HepG2 (cell line): ENCODE results near the gene ADGRG6. TPM values are rescaled to one million over a fixed set of nuclear protein-coding genes. Genes with fewer than 3 reads are reported as not detected.

Source experiments
- ARID2 ChIP-seq: sonication (generic); formaldehyde crosslinking; IDR thresholded peaks from 2 replicates; pipeline ENCODE4 v1.8.1; 2022; ENCODE audit warnings: mild to moderate bottlenecking, missing genetic modification reagents, borderline replicate concordance
- CENPT ChIP-seq: sonication (generic); formaldehyde crosslinking; IDR thresholded peaks from 2 replicates; pipeline ENCODE4 v1.8.0; 2022; ENCODE audit warnings: low read depth, mild to moderate bottlenecking, moderate library complexity, missing genetic modification reagents
- E2F1 ChIP-seq: sonication (generic); formaldehyde crosslinking; IDR thresholded peaks from 2 replicates; pipeline ENCODE4 v1.5.0; 2020; ENCODE audit warnings: missing genetic modification reagents
- ERF ChIP-seq: IDR thresholded peaks from 2 replicates; pipeline ENCODE4 v1.6.1; 2018; ENCODE audit warnings: missing biosample characterization, missing genetic modification reagents
- HOXA7 ChIP-seq: sonication (generic); formaldehyde crosslinking; IDR thresholded peaks from 2 replicates; pipeline ENCODE4 v1.8.1; 2022; ENCODE audit warnings: mild to moderate bottlenecking, missing genetic modification reagents, moderate library complexity
- JUN ChIP-seq: sonication (generic); formaldehyde crosslinking; IDR thresholded peaks from 2 replicates; pipeline ENCODE4 v1.4.0; 2020; ENCODE audit warnings: mild to moderate bottlenecking, missing genetic modification reagents
- MEF2D ChIP-seq: sonication (generic); formaldehyde crosslinking; IDR thresholded peaks from 2 replicates; pipeline ENCODE4 v1.5.1; 2020; ENCODE audit warnings: mild to moderate bottlenecking, missing genetic modification reagents
- MEIS2 ChIP-seq: sonication (generic); formaldehyde crosslinking; IDR thresholded peaks from 2 replicates; pipeline ENCODE4 v1.9.0; 2021; ENCODE audit warnings: mild to moderate bottlenecking, missing genetic modification reagents
- NPAS2 ChIP-seq: sonication (generic); formaldehyde crosslinking; IDR thresholded peaks from 2 replicates; pipeline ENCODE4 v1.8.0; 2022; ENCODE audit warnings: mild to moderate bottlenecking, missing genetic modification reagents, borderline replicate concordance
- NRL ChIP-seq: sonication (generic); formaldehyde crosslinking; IDR thresholded peaks from 2 replicates; pipeline ENCODE4 v1.5.0; 2020; ENCODE audit warnings: missing genetic modification reagents, mild to moderate bottlenecking, moderate library complexity, borderline replicate concordance
- POLR2AphosphoS2 ChIP-seq: IDR thresholded peaks from 2 replicates; pipeline ENCODE4 v1.6.1; 2011; ENCODE audit warnings: low read depth, low read length, improper control_type of control experiment
- ZNF20 ChIP-seq: sonication (generic); formaldehyde crosslinking; IDR thresholded peaks from 2 replicates; pipeline ENCODE4 v1.4.0; 2020; ENCODE audit warnings: mild to moderate bottlenecking, moderate library complexity, missing genetic modification reagents
- ZNF234 ChIP-seq: sonication (generic); formaldehyde crosslinking; conservative IDR thresholded peaks from 2 replicates; pipeline ENCODE4 v1.5.1; 2020; ENCODE audit warnings: mild to moderate bottlenecking, missing genetic modification reagents
- ZNF552 ChIP-seq: sonication (generic); formaldehyde crosslinking; IDR thresholded peaks from 2 replicates; pipeline ENCODE4 v1.9.0; 2022; ENCODE audit warnings: missing genetic modification reagents, mild to moderate bottlenecking, borderline replicate concordance
- ZNF773 ChIP-seq: sonication (generic); formaldehyde crosslinking; IDR thresholded peaks from 2 replicates; pipeline ENCODE4 v1.4.0; 2020; ENCODE audit warnings: missing genetic modification reagents, borderline replicate concordance
- ZSCAN20 ChIP-seq: sonication (generic); formaldehyde crosslinking; IDR thresholded peaks from 2 replicates; pipeline ENCODE4 v1.4.0; 2020; ENCODE audit warnings: missing genetic modification reagents, mild to moderate bottlenecking, borderline replicate concordance
- ZSCAN30 ChIP-seq: sonication (generic); formaldehyde crosslinking; IDR thresholded peaks from 2 replicates; pipeline ENCODE4 v1.5.0; 2020; ENCODE audit warnings: mild to moderate bottlenecking, missing genetic modification reagents
- polyA plus RNA-seq, 8 experiments: library from polyadenylated mRNA; depleted of rRNA in 3 of 8; stranded (reverse) in 7 of 8; unstranded in 1 of 8; fragments of >200 nt; fragmentation: Illumina TruSeq in 4 of 8; extraction: Trizol in 4 of 8; gene quantifications; 2 replicates each; pipeline versions ENCODE4 v1.2.1 to v1.2.3, GENCODE V29; 2011 to 2016; ENCODE audit warnings: low read depth in 4 of 8, missing spikeins in 1 of 8, mixed read lengths in 1 of 8; ENCODE audit not compliant: insufficient read depth in 1 of 8
- total RNA-seq, 5 experiments: library from RNA; depleted of rRNA; stranded (reverse); fragments of >200 nt; fragmentation: Illumina TruSeq; extraction: Trizol; gene quantifications; 2 replicates each; pipeline ENCODE4 v1.2.3, GENCODE V29; 2016; ENCODE audit warnings: low read depth in 1 of 5
- TF ChIP-seq, protein P1 (sequence below): sonication (generic); formaldehyde crosslinking; IDR thresholded peaks from 2 replicates; pipeline ENCODE4 v1.4.0; 2020; ENCODE audit warnings: low read depth, missing genetic modification reagents
- TF ChIP-seq, protein P2 (sequence below): sonication (generic); formaldehyde crosslinking; IDR thresholded peaks from 2 replicates; pipeline ENCODE4 v1.8.0; 2022; ENCODE audit warnings: missing genetic modification reagents, mild to moderate bottlenecking, moderate library complexity, borderline replicate concordance
- TF ChIP-seq, protein P3 (sequence below): sonication (generic); formaldehyde crosslinking; IDR thresholded peaks from 2 replicates; pipeline ENCODE4 v1.5.0; 2020; ENCODE audit warnings: missing genetic modification reagents
- TF ChIP-seq, protein P4 (sequence below): sonication (generic); formaldehyde crosslinking; IDR thresholded peaks from 2 replicates; pipeline ENCODE4 v1.5.1; 2020; ENCODE audit warnings: missing genetic modification reagents, mild to moderate bottlenecking, borderline replicate concordance

Gene ADGRG6
- total and polyA plus RNA-seq, 2 of the 13 experiments (the other 11 are each of a cell fraction or from before 2014, with no cell fraction given) = 129 to 249 TPM

- TF ChIP-seq E2F1 (CRISPR knock-in tag) (no peak), JUN (CRISPR knock-in tag) (no peak; the same call in 1 of the 2 replicates), ZNF552 (no peak), ZNF234 (CRISPR knock-in tag) (no peak), ERF (peak; percentile 81), MEIS2 (CRISPR knock-in tag) (no peak), ZSCAN20 (peak; percentile 27; the same call in 1 of the 2 replicates), NRL (CRISPR knock-in tag) (no peak), ZNF20 (CRISPR knock-in tag) (no peak), HOXA7 (CRISPR knock-in tag) (no peak), MEF2D (CRISPR knock-in tag) (peak; percentile 62; the same call in 1 of the 2 replicates), CENPT (CRISPR knock-in tag) (no peak), ZSCAN30 (CRISPR knock-in tag) (no peak), ARID2 (CRISPR knock-in tag) (no peak), NPAS2 (CRISPR knock-in tag) (no peak), ZNF773 (CRISPR knock-in tag) (no peak), POLR2AphosphoS2 (no peak)
- TF ChIP-seq, protein P1, sequence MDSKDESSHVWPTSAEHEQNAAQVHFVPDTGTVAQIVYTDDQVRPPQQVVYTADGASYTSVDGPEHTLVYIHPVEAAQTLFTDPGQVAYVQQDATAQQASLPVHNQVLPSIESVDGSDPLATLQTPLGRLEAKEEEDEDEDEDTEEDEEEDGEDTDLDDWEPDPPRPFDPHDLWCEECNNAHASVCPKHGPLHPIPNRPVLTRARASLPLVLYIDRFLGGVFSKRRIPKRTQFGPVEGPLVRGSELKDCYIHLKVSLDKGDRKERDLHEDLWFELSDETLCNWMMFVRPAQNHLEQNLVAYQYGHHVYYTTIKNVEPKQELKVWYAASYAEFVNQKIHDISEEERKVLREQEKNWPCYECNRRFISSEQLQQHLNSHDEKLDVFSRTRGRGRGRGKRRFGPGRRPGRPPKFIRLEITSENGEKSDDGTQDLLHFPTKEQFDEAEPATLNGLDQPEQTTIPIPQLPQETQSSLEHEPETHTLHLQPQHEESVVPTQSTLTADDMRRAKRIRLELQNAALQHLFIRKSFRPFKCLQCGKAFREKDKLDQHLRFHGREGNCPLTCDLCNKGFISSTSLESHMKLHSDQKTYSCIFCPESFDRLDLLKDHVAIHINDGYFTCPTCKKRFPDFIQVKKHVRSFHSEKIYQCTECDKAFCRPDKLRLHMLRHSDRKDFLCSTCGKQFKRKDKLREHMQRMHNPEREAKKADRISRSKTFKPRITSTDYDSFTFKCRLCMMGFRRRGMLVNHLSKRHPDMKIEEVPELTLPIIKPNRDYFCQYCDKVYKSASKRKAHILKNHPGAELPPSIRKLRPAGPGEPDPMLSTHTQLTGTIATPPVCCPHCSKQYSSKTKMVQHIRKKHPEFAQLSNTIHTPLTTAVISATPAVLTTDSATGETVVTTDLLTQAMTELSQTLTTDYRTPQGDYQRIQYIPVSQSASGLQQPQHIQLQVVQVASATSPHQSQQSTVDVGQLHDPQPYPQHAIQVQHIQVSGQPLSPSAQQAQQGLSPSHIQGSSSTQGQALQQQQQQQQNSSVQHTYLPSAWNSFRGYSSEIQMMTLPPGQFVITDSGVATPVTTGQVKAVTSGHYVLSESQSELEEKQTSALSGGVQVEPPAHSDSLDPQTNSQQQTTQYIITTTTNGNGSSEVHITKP (CRISPR knock-in tag) = peak; percentile 73; the same call in 1 of the 2 replicates
- TF ChIP-seq, protein P2, sequence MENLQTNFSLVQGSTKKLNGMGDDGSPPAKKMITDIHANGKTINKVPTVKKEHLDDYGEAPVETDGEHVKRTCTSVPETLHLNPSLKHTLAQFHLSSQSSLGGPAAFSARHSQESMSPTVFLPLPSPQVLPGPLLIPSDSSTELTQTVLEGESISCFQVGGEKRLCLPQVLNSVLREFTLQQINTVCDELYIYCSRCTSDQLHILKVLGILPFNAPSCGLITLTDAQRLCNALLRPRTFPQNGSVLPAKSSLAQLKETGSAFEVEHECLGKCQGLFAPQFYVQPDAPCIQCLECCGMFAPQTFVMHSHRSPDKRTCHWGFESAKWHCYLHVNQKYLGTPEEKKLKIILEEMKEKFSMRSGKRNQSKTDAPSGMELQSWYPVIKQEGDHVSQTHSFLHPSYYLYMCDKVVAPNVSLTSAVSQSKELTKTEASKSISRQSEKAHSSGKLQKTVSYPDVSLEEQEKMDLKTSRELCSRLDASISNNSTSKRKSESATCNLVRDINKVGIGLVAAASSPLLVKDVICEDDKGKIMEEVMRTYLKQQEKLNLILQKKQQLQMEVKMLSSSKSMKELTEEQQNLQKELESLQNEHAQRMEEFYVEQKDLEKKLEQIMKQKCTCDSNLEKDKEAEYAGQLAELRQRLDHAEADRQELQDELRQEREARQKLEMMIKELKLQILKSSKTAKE (CRISPR knock-in tag) = no peak
- TF ChIP-seq, protein P3, sequence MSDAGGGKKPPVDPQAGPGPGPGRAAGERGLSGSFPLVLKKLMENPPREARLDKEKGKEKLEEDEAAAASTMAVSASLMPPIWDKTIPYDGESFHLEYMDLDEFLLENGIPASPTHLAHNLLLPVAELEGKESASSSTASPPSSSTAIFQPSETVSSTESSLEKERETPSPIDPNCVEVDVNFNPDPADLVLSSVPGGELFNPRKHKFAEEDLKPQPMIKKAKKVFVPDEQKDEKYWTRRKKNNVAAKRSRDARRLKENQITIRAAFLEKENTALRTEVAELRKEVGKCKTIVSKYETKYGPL (CRISPR knock-in tag) = no peak
- TF ChIP-seq, protein P4, sequence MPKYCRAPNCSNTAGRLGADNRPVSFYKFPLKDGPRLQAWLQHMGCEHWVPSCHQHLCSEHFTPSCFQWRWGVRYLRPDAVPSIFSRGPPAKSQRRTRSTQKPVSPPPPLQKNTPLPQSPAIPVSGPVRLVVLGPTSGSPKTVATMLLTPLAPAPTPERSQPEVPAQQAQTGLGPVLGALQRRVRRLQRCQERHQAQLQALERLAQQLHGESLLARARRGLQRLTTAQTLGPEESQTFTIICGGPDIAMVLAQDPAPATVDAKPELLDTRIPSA (CRISPR knock-in tag) = no peak
Observed at GRCh38 chr6:142285235-142286087, 16.3 kb upstream of the ADGRG6 start (continued).
